ENCODE measurements around the gene GALNT2. TPM values are rescaled to one million over a fixed set of nuclear protein-coding genes. Genes with fewer than 3 reads are reported as not detected.

The GALNT2 gene
- total and polyA plus RNA-seq, 2 donors (not counting 1 experiment from before 2014, with no cell fraction given), result 19.0 to 184 TPM

DNA sequence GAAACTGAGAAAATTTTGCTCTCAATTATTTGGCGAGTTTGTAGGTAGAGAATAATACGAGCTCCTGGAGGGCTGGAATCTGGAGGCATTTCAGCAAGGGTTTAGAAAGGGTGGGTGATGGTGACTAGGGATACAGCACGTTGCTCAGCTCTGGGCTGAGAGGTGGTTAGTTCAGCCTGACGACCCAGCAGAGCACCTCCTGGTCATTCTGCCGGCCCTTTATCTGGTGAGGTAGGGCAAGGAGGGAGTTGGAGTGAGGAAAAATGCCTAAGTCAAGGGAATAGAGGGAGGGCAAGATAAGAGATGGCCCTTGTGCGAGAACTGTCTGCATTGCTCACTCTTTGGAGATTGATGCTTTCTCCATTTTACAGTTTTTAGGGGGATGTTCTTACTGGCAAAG is 19.1 kb downstream of the GALNT2 start:
- peaks cover 0 to 13% (median 6%) of the 10 kb centered on the region in 3 donors for H3K9me3 ChIP-seq (ENCODE audit: control extremely low read depth in 1 of 3, control insufficient read depth in 2 of 3, insufficient read depth in 1 of 3, low read length in 2 of 3)
- H3K4me1 Mint-ChIP-seq, result peaks cover 66% of the 10 kb centered on the region
- ATAC-seq (ENCODE audit: low read depth), result no peak
- H3K9ac ChIP-seq (ENCODE audit: low read length), result no peak overlapping the region
- H2AFZ ChIP-seq (ENCODE audit: insufficient read depth, low read depth, low read length, poor library complexity, severe bottlenecking), result no peak overlapping the region
- H4K20me1 ChIP-seq (ENCODE audit: control insufficient read depth, insufficient read depth, low read length, poor library complexity, severe bottlenecking), result peaks cover 74% of the 10 kb centered on the region
- H3K27ac ChIP-seq (ENCODE audit: low read length in 2 of 2), result no peak overlapping the region
- H3K9me3 Mint-ChIP-seq (ENCODE audit: insufficient read depth), result no peaks in the 10 kb centered on the region
- DNase-seq, result no peak
- H3K27ac Mint-ChIP-seq, result no peak overlapping the region
- H3K4me1 ChIP-seq (ENCODE audit: control insufficient read depth in 2 of 2, insufficient read depth in 2 of 2, low read length in 2 of 2), result peaks cover 15 to 18% of the 10 kb centered on the region in 2 donors
- H3K4me3 ChIP-seq (ENCODE audit: control extremely low read depth in 1 of 5, extremely low read depth in 1 of 5, insufficient read depth in 1 of 5, low read depth in 2 of 5, low read length in 4 of 5), result no peak overlapping the region
- intact Hi-C loops (cut with micrococcal nuclease), result no loop called here
- no peak overlapping the region for H3K4me3 Mint-ChIP-seq
- no peak overlapping the region for H3K4me2 ChIP-seq (replicated peaks; ENCODE audit: low read depth, low read length, poor library complexity, severe bottlenecking)
- TF ChIP-seq EZH2 (IDR thresholded peaks at IDR 0.05; ENCODE audit: borderline replicate concordance, insufficient read depth, low read depth, low read length, poor library complexity, severe bottlenecking), result no peak
- TF ChIP-seq, protein P1, sequence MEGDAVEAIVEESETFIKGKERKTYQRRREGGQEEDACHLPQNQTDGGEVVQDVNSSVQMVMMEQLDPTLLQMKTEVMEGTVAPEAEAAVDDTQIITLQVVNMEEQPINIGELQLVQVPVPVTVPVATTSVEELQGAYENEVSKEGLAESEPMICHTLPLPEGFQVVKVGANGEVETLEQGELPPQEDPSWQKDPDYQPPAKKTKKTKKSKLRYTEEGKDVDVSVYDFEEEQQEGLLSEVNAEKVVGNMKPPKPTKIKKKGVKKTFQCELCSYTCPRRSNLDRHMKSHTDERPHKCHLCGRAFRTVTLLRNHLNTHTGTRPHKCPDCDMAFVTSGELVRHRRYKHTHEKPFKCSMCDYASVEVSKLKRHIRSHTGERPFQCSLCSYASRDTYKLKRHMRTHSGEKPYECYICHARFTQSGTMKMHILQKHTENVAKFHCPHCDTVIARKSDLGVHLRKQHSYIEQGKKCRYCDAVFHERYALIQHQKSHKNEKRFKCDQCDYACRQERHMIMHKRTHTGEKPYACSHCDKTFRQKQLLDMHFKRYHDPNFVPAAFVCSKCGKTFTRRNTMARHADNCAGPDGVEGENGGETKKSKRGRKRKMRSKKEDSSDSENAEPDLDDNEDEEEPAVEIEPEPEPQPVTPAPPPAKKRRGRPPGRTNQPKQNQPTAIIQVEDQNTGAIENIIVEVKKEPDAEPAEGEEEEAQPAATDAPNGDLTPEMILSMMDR (IDR thresholded peaks at IDR 0.05), result no peak
- CTCF ChIA-PET, result interaction anchor here (0.9 to 1.1 kb wide), 2 partner anchors 9 to 81 kb away, joined by 4 to 5 read pairs; no protein-coding TSS in a partner anchor
- peaks cover 0 to 5% of the 10 kb centered on the region in 2 experiments for H3K36me3 ChIP-seq (replicated peaks in 1 of 2; ENCODE audit: control extremely low read depth in 1 of 2, control insufficient read depth in 1 of 2, extremely low read depth in 1 of 2, insufficient read depth in 2 of 2, low read length in 1 of 2)
- H3K27me3 ChIP-seq (replicated peaks in 1 of 4; ENCODE audit: control extremely low read depth in 1 of 4, control insufficient read depth in 3 of 4, insufficient read depth in 4 of 4, low read length in 3 of 4), result no peaks in the 10 kb centered on the region
- POLR2A ChIA-PET, result no interaction called here
- WGBS (ENCODE audit: insufficient coverage), result 90% methylated on average over 6 of the region's 6 CpGs
- H3K27me3 Mint-ChIP-seq, result no peaks in the 10 kb centered on the region
- H3K79me2 ChIP-seq (ENCODE audit: control insufficient read depth, insufficient read depth, low read length), result peaks cover 97% of the 10 kb centered on the region

DNA sequence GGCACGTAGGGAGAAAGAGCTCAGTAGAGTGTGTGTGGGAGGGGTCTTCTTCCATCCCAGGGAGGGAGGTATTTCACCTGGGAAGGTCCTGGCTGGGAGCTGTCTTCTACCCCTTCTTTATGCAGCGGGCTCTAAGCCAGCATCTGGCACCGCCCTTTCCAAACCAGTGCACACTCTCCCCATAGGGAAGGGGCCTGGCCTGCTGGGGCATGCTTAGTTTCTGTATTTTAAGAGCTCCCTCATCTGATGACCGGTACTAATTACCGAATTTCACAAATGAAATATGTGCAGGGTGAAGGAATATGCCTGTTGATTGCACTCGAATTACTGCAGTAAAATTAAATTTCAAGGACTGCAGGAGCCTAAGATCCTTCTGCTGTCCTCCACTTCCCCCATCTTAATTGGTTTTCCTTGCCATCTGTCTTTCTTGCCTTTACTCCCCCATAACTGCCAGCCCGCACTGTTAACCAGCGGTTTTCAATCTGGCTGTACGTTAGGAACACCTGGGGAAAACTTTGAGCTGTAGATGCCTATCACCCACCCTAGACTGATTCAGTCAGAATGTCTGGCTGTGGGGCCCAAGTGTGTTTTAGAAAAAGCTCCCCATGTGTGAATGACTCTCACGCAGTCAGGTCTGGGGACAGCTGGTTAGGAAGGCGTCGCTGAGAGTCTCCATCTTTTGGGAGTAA is 20.1 kb downstream of the GALNT2 start:
- H4K20me1 ChIP-seq (ENCODE audit: control insufficient read depth, insufficient read depth, low read length, poor library complexity, severe bottlenecking), result peaks cover 70% of the 10 kb centered on the region
- no peak overlapping the region for H3K4me3 ChIP-seq (ENCODE audit: control extremely low read depth in 1 of 5, extremely low read depth in 1 of 5, insufficient read depth in 1 of 5, low read depth in 2 of 5, low read length in 4 of 5)
- H3K79me2 ChIP-seq (ENCODE audit: control insufficient read depth, insufficient read depth, low read length), result peaks cover 99% of the 10 kb centered on the region
- 100% methylated on average over 5 of the region's 12 CpGs for WGBS (ENCODE audit: insufficient coverage)
- Mint-ChIP-seq H3K27me3 (no peaks in the 10 kb centered on the region), H3K4me3 (no peak overlapping the region), H3K9me3 (ENCODE audit: insufficient read depth) (no peaks in the 10 kb centered on the region), H3K4me1 (peaks cover 57% of the 10 kb centered on the region), H3K27ac (no peak overlapping the region)
- no peak for DNase-seq
- intact Hi-C loops (cut with micrococcal nuclease), result no loop called here
- H3K4me1 ChIP-seq (ENCODE audit: control insufficient read depth in 2 of 2, insufficient read depth in 2 of 2, low read length in 2 of 2), result peaks cover 15 to 18% of the 10 kb centered on the region in 2 donors
- ATAC-seq (ENCODE audit: low read depth), result no peak
- no peaks in the 10 kb centered on the region for H3K27me3 ChIP-seq (replicated peaks in 1 of 4; ENCODE audit: control extremely low read depth in 1 of 4, control insufficient read depth in 3 of 4, insufficient read depth in 4 of 4, low read length in 3 of 4)
- H3K36me3 ChIP-seq (replicated peaks in 1 of 2; ENCODE audit: control extremely low read depth in 1 of 2, control insufficient read depth in 1 of 2, extremely low read depth in 1 of 2, insufficient read depth in 2 of 2, low read length in 1 of 2), result peaks cover 0 to 8% of the 10 kb centered on the region in 2 experiments
- POLR2A ChIA-PET, result no interaction called here
- no peak overlapping the region for H2AFZ ChIP-seq (ENCODE audit: insufficient read depth, low read depth, low read length, poor library complexity, severe bottlenecking)
- no peak for TF ChIP-seq EZH2 (IDR thresholded peaks at IDR 0.05; ENCODE audit: borderline replicate concordance, insufficient read depth, low read depth, low read length, poor library complexity, severe bottlenecking)
- TF ChIP-seq, protein P1 (IDR thresholded peaks at IDR 0.05), result no peak
- H3K4me2 ChIP-seq (replicated peaks; ENCODE audit: low read depth, low read length, poor library complexity, severe bottlenecking), result no peak overlapping the region
- no peak overlapping the region for H3K27ac ChIP-seq (ENCODE audit: low read length in 2 of 2)
- H3K9me3 ChIP-seq (ENCODE audit: control extremely low read depth in 1 of 3, control insufficient read depth in 2 of 3, insufficient read depth in 1 of 3, low read length in 2 of 3), result peaks cover 0 to 13% (median 6%) of the 10 kb centered on the region in 3 donors
- CTCF ChIA-PET, result interaction anchor here (0.7 to 1.4 kb wide), 5 partner anchors 17 to 80 kb away, joined by 3 to 4 read pairs (median 4); no protein-coding TSS in a partner anchor
- no peak overlapping the region for H3K9ac ChIP-seq (ENCODE audit: low read length)
